ENCODE measurements around the gene COG6. TPM values are rescaled to one million over a fixed set of nuclear protein-coding genes. Genes with fewer than 3 reads are reported as not detected.

COG6 gene
- total RNA-seq, 2 donors from 2014 or later, result 19.5 to 27.6 TPM

DNA sequence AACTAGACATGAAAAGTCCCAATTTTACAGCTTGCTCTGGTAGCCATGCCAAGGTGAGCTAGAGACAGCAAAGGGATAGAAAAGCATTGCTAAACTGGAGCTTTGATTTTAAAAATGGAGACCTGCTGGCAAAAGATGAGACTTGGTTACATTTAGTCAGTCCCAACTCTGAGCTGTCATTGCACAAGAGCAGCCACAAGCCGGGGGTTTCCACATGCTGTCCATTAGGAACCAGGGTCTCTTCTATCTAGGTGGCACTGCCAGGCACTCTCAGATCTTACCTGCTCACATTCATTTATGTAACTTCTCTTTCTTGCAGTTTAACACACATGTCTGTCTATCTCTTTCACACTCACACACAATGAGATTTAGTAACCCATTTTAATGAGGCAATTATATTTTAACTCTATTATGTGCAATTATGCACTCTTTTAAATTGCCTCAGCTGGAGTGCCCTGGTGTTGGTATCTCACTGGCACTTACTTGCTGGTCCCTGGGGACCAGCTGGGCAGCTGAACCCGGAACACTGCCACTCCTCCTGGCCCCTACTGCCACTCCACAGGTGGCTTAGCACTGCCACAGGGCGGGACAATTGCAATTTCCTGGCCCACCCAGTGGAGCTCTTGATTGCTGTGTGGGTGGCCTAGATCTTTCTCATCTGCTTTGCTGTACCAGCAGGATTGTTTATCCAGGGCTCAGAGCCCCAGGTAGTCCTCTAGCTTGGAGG is 112.5 kb downstream of the COG6 start:
- 76% methylated on average over 3 of the region's 3 CpGs for WGBS
- H3K27ac ChIP-seq, result no peak overlapping the region
- no peaks in the 10 kb centered on the region for H3K4me1 ChIP-seq (replicated peaks)
- DNase-seq (ENCODE audit: low spot score), result no peak
- no peak overlapping the region for H3K4me3 ChIP-seq
- TF ChIP-seq POLR2A (IDR thresholded peaks at IDR 0.05) (no peak), CTCF (IDR thresholded peaks at IDR 0.05) (no peak), POLR2AphosphoS5 (IDR thresholded peaks at IDR 0.05) (no peak)
- no peaks in the 10 kb centered on the region for H3K36me3 ChIP-seq
- intact Hi-C loops (cut with DNase I), result no loop called here
- H3K9me3 ChIP-seq, result no peaks in the 10 kb centered on the region
- no peaks in the 10 kb centered on the region for H3K27me3 ChIP-seq (replicated peaks; ENCODE audit: insufficient read depth)

DNA sequence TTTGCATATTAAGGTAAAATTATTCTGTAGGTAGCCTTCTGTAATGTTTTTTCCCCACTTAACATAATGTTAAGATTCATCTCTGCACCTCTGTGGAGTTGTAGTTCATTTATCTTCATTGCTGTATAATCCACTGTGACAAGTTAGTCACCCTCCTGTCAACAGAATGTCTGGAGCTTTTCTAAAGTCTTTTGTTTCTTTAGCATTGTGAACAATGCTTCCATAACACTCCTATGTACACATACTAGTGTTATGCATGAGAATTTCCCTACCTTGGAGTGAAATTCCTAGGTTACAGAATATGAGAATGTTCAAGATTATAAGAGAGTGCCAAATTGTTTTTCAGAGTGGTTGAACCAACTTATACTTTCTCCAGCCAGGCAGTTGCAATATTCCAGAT is 113.5 kb downstream of the COG6 start:
- Histone ChIP-seq H3K4me1 (replicated peaks) (no peaks in the 10 kb centered on the region), H3K27me3 (replicated peaks; ENCODE audit: insufficient read depth) (no peaks in the 10 kb centered on the region), H3K36me3 (no peaks in the 10 kb centered on the region), H3K9me3 (no peaks in the 10 kb centered on the region), H3K27ac (no peak overlapping the region), H3K4me3 (no peak overlapping the region)
- DNase-seq (ENCODE audit: low spot score), result no peak
- intact Hi-C loops (cut with DNase I), result no loop called here
- TF ChIP-seq POLR2A (IDR thresholded peaks at IDR 0.05) (no peak), CTCF (IDR thresholded peaks at IDR 0.05) (no peak), POLR2AphosphoS5 (IDR thresholded peaks at IDR 0.05) (no peak)

- Histone ChIP-seq H3K27ac (no peak overlapping the region), H3K27me3 (replicated peaks; ENCODE audit: insufficient read depth) (no peaks in the 10 kb centered on the region), H3K9me3 (no peaks in the 10 kb centered on the region), H3K4me3 (no peak overlapping the region), H3K36me3 (no peaks in the 10 kb centered on the region), H3K4me1 (replicated peaks) (no peaks in the 10 kb centered on the region)
- intact Hi-C loops (cut with DNase I), result no loop called here
- no peak for DNase-seq (ENCODE audit: low spot score)
- no peak for TF ChIP-seq POLR2AphosphoS5 (IDR thresholded peaks at IDR 0.05)
- no peak for TF ChIP-seq CTCF (IDR thresholded peaks at IDR 0.05)
- TF ChIP-seq POLR2A (IDR thresholded peaks at IDR 0.05), result no peak
- WGBS, result 93% methylated on average over 9 of the region's 9 CpGs
These were observed 115.0 kb downstream of the COG6 start for GRCh38 chr13:39770221-39771090.

- TF ChIP-seq POLR2AphosphoS5 (IDR thresholded peaks at IDR 0.05) (no peak), CTCF (IDR thresholded peaks at IDR 0.05) (no peak), POLR2A (IDR thresholded peaks at IDR 0.05) (no peak)
- DNase-seq (ENCODE audit: low spot score), result no peak
These were observed 118.4 kb downstream of the COG6 start for GRCh38 chr13:39773833-39774232.

More at GRCh38 chr13:39773833-39774232, 118.4 kb downstream of the COG6 start:
- H3K36me3 ChIP-seq, result no peaks in the 10 kb centered on the region
- WGBS, result 88% methylated on average over 4 of the region's 4 CpGs
- no peak overlapping the region for H3K4me3 ChIP-seq
- no peaks in the 10 kb centered on the region for H3K27me3 ChIP-seq (replicated peaks; ENCODE audit: insufficient read depth)
- no peaks in the 10 kb centered on the region for H3K4me1 ChIP-seq (replicated peaks)
- H3K9me3 ChIP-seq, result no peaks in the 10 kb centered on the region
- intact Hi-C loops (cut with DNase I), result no loop called here
- H3K27ac ChIP-seq, result no peak overlapping the region

Measured in prostate gland (tissue), 2 donors.